Nephron progenitor cell (in vitro differentiated cells): Measurements from ENCODE around the gene TMIE.
A peak's percentile ranks its signal among the peaks of the same experiment; 100 is the strongest.

Experiments
- DNase-seq: peaks from one replicate; pipeline ENCODE4 v3.0.0; 2021
- H3K27ac Mint-ChIP-seq: 2 replicates; pipeline ENCODE4 v1.8.0; 2021; ENCODE audit warnings: mild to moderate bottlenecking, moderate library complexity, mixed read lengths
- H3K27me3 Mint-ChIP-seq: 2 replicates; pipeline ENCODE4 v1.8.0; 2021; ENCODE audit warnings: mild to moderate bottlenecking, low read depth, mixed read lengths; ENCODE audit not compliant: poor library complexity
- H3K36me3 Mint-ChIP-seq: 2 replicates; pipeline ENCODE4 v1.8.0; 2021; ENCODE audit warnings: low read depth, mixed read lengths
- H3K4me1 Mint-ChIP-seq: 2 replicates; pipeline ENCODE4 v1.8.0; 2021; ENCODE audit warnings: mixed read lengths
- H3K4me3 Mint-ChIP-seq: 2 replicates; pipeline ENCODE4 v1.8.0; 2021; ENCODE audit warnings: mild to moderate bottlenecking, moderate library complexity, mixed read lengths
- H3K9me3 Mint-ChIP-seq: 2 replicates; pipeline ENCODE4 v1.8.0; 2021; ENCODE audit warnings: mild to moderate bottlenecking, moderate library complexity, mixed read lengths
- TF ChIP-seq, protein P1 (sequence below): fragments of 200-600 bp; sonication (generic); IDR thresholded peaks from 2 replicates; pipeline ENCODE4 v1.5.0; 2021; ENCODE audit warnings: antibody characterized with exemption

The TMIE gene

DNA sequence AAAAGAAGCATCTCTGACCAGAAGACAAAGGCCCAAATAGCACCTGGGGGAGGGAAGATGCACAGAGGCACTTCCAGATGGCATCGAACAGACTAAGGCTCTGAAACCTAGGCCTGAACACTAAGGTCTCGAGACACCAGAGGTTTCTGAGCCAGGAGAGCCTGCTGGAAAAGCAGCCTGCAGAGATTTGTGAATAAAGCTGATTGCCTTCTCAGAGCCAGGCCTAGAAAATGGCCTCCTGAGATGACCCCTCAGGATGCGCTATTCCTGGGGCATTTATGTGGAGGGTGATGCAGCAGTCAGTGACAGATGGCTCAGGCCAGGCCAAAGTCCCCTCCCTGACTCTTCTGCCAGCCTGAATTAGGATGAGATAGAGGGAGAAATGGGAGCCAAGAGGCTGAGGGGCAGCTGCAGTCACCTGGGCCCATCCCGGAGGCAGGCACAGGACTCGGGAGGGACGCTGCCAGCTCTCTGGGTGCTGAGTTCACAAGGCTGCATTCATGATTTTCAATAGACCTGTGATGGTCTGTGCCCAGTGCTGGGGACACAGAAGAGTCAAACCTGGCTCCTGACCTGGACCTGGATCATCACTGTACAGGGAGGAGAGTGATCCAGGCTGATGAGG is 9.6 kb downstream of the TMIE start:
- no peak for DNase-seq
- Mint-ChIP-seq H3K4me1 (peaks cover 41% of the 10 kb centered on the region), H3K4me3 (no peak overlapping the region), H3K36me3 (no peaks in the 10 kb centered on the region), H3K27me3 (peaks cover 6% of the 10 kb centered on the region), H3K9me3 (no peaks in the 10 kb centered on the region), H3K27ac (peak overlapping the region; percentile 41)
- TF ChIP-seq, protein P1, sequence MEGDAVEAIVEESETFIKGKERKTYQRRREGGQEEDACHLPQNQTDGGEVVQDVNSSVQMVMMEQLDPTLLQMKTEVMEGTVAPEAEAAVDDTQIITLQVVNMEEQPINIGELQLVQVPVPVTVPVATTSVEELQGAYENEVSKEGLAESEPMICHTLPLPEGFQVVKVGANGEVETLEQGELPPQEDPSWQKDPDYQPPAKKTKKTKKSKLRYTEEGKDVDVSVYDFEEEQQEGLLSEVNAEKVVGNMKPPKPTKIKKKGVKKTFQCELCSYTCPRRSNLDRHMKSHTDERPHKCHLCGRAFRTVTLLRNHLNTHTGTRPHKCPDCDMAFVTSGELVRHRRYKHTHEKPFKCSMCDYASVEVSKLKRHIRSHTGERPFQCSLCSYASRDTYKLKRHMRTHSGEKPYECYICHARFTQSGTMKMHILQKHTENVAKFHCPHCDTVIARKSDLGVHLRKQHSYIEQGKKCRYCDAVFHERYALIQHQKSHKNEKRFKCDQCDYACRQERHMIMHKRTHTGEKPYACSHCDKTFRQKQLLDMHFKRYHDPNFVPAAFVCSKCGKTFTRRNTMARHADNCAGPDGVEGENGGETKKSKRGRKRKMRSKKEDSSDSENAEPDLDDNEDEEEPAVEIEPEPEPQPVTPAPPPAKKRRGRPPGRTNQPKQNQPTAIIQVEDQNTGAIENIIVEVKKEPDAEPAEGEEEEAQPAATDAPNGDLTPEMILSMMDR: no peak

DNA sequence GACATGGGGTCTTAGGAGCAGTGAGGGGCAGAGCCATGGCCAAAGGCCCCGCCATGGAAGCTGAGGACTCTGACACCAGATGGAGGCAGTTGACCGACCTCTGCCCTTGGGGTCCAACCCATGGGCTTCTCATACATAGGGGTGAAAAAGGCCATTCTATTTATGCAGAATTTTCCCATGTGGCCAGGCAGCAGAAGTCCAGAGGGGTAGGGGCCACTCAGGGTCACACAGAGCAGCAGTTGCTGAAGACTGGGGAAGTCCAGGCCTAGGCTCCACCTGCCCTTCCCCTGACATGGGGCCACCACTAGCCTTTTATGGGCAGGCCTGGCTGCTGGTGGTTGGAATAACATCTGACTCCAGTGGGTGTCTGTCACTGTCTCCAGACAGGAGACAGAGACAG is 10.1 kb downstream of the TMIE start:
- no peak for DNase-seq
- H3K36me3 Mint-ChIP-seq: no peaks in the 10 kb centered on the region
- H3K4me3 Mint-ChIP-seq: no peak overlapping the region
- H3K27me3 Mint-ChIP-seq: peaks cover 8% of the 10 kb centered on the region
- no peaks in the 10 kb centered on the region for H3K9me3 Mint-ChIP-seq
- H3K4me1 Mint-ChIP-seq: peaks cover 35% of the 10 kb centered on the region
- TF ChIP-seq, protein P1: no peak
- H3K27ac Mint-ChIP-seq: peak overlapping the region; percentile 41

DNA sequence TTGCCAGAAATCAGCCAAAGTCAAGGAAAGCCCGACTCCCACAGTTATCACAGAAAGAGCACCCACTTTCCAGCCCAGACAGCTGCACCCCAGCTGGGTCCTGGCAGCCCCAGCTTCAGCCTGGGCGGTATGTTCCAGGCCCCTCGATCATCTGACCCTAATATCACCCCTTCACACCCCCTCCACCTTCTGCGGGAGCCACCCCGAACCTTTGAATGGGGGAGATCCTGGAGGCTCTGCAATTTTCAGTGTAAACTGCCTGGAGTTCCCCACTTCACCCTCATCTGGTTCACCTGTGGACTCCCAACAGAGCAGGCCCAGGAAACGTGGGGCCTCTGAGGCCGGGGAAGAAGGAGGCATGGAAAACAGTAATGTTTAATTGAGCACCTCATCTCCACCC is 10.6 kb downstream of the TMIE start:
- no peak for DNase-seq
- Mint-ChIP-seq H3K4me3 (no peak overlapping the region), H3K27ac (no peak overlapping the region), H3K9me3 (no peaks in the 10 kb centered on the region), H3K27me3 (peaks cover 8% of the 10 kb centered on the region), H3K36me3 (no peaks in the 10 kb centered on the region), H3K4me1 (peaks cover 31% of the 10 kb centered on the region)
- TF ChIP-seq, protein P1: no peak

DNA sequence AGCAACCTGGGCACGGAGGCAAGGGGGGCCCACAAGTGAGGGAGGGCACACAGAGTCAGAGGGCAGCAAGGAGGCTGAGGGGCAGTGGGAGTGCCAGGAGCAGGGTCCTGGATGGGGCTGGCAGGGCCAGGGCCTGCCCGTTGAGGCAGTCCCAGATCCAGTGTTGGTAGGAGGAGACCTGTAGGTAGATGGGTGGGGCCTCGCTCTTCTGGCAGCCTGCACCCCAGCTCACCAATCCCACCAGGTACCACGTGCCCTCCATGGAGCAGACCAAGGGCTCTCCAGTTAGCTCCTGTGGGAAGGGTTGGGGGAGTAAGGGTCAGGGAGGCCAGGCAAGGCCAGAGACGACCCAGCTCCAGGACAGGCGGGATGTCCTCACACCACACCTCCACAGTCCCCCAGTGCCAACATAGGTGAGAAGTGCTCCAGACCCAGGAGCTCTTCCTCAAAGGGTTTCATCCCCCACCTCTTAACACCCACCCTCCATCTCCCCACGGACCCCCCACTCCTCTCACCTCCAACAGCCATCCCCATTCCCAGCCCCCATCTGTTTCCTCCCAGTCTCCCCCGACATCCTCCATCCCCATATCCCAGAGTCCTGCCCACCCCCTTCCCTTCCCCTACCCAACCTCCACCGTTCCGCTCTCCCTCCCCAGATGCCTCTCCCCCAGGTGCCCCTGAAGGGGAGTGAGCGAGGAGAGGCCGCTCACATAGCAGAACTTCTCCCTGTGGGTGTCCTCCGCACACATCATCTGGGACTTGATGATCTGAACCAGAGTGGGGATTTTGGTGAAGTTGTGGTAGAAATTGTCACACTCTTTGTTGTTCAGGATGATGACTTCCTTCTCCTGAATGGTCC is 11.2 kb downstream of the TMIE start:
- no peaks in the 10 kb centered on the region for H3K36me3 Mint-ChIP-seq
- peaks cover 8% of the 10 kb centered on the region for H3K27me3 Mint-ChIP-seq
- TF ChIP-seq, protein P1: no peak
- no peak overlapping the region for H3K4me3 Mint-ChIP-seq
- H3K27ac Mint-ChIP-seq: no peak overlapping the region
- H3K9me3 Mint-ChIP-seq: no peaks in the 10 kb centered on the region
- H3K4me1 Mint-ChIP-seq: peaks cover 30% of the 10 kb centered on the region
- no peak for DNase-seq

DNA sequence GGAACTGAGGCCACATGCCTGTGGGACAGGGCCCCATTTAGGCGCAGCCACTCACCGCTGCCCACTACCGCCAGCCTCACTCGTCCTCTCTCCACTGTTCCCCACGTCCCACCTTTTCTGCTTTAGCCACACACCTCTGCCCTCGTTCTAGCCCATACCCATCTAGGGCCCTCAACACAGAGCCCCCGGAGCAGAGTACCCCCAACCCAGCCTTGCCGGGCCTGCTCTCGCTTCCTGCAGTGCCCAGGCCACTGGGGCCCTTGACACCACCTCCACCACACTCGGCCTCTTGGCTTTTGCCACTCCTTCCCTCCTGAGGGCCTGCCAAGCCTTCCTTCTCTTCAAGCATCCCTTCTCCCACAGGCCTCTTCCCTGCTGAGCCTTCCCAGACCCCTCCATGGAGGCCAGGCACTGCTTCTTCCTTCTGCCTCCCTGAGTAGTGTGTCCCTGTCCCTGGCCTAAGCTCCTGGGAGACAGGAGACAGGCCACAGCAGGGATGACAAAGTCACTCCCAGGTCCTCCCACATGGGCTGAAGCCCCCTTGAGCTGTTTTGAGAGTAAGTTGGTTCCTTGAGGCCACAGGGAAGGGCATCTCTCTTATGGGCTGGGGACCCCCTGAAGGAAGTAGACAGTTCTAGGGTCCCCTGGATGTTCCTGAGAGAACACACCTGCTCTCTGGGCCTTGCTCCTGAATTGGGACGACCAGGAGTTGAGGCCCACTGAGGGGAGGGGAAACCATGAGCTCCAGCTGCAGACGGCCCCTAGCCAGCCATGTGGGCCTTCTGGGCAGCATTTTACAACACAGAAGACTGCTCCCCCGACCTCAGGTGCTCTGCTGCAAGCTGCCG is 12.1 kb downstream of the TMIE start:
- DNase-seq: no peak

More for the DNA sequence above, 12.1 kb downstream of the TMIE start:
- TF ChIP-seq, protein P1: no peak
- H3K27me3 Mint-ChIP-seq: peaks cover 8% of the 10 kb centered on the region
- H3K27ac Mint-ChIP-seq: no peak overlapping the region
- no peaks in the 10 kb centered on the region for H3K9me3 Mint-ChIP-seq
- no peaks in the 10 kb centered on the region for H3K36me3 Mint-ChIP-seq
- no peak overlapping the region for H3K4me3 Mint-ChIP-seq
- peaks cover 30% of the 10 kb centered on the region for H3K4me1 Mint-ChIP-seq
